Stimulated activated CD8-positive, alpha-beta memory T cell treated with anti-CD3 and anti-CD28 coated beads, Interleukin-12 subunit alpha, Interleukin-12 subunit beta, amount 100 ng/mL, for 1 hour (primary cell): ENCODE measurements around the gene HDGFL2.

Experiments used
- DNase-seq: peaks from one replicate; pipeline ENCODE4 v3.0.0-alpha.2; 2020; ENCODE audit warnings: low read depth

Gene HDGFL2

GRCh38 chr19:4445963-4446703, 26.0 kb upstream of the HDGFL2 start:
- no peak for DNase-seq

- no peak for DNase-seq
Measured at GRCh38 chr19:4446704-4447200, 25.3 kb upstream of the HDGFL2 start.

- no peak for DNase-seq
Measured at GRCh38 chr19:4447327-4448146, 24.6 kb upstream of the HDGFL2 start.

DNA sequence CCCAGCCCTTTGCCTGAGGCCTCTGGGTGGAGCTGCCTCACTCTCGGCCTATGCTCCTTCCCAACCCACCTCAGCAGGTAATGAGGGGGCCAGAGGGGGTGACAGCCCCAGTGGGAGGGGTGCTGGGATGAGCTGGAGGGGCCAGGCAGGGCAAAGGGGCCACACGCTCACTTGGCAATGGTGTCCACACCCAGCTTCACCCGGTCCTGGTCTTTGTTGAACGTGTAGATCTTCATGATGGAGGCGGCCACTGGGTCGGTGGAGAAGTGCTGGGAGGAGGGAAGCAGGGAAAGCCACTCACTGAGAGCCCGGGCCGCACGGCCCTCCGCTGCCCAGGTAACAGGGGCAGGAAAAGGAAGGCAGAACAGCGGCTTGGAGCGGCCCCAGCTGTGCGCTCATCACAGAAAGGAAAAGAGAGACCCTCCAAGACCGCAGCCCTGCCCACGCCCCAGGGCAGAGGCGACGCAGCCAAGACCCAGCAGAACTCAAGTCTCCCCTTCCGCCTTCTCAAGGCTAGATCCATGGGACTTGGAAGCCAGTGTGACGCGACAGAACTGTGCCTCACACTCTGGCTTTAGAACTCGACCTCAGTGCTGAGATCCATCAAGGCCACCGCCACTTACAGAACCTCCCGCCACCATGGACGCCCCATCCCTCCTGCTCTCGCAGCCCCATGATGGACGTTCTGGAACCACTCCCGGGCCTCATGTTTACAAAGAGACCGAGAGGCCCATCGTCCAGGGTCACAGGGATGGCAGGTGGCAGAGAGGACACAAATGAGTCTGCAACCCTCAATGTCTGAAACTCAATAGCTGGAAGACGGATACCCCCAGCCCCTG, 23.7 kb upstream of the HDGFL2 start:
- DNase-seq, result no peak

DNA sequence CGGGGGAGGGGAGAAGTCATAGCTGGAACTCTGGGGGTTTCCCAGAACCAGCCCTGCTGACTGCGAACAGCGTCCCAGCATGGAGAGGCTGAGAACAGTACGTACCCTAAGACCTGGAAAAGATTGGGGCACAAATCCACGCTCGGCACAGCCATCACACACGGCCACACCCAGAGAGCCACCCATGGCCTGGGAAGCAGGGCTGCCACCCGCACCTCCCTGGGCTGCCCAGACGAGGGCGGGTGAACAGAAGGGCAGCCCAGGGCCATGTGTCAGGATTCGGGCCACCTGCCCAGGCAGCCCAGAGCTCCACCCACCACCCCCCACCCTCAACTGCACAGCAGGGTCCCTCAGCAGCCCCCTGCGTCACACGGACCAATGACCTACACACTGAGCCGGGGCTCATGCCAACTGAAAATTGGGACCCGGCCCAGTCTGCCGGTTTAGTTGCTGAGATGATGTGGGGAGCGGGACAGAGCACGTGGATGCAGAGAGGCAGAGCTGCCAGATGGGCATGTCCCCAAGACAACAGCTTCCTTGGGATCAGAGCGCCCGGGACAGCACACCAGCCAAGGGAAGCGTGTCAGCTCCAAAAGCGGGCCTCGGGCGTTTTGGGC, 23.0 kb upstream of the HDGFL2 start:
- DNase-seq, result no peak

DNA sequence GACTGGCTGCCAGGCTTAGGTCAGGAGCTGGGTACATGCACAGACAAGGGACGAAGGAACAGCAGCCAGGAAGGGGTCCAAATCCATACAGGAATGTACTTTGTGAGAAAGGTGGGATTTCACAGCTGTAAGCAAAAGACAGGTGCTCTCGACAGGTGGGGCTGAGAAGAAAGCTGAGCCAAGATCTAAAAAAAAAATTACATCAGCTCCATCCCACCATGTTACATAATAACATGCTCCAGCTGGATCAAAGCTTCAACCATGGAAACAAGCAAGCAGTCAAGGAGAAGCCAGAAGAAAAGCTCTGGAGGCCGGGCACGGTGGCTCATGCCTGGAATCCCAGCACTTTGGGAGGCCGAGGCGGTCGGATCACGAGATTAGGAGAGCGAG, 22.5 kb upstream of the HDGFL2 start:
- no peak for DNase-seq

GRCh38 chr19:4452230-4452990, 19.7 kb upstream of the HDGFL2 start:
- DNase-seq, result no peak

DNA sequence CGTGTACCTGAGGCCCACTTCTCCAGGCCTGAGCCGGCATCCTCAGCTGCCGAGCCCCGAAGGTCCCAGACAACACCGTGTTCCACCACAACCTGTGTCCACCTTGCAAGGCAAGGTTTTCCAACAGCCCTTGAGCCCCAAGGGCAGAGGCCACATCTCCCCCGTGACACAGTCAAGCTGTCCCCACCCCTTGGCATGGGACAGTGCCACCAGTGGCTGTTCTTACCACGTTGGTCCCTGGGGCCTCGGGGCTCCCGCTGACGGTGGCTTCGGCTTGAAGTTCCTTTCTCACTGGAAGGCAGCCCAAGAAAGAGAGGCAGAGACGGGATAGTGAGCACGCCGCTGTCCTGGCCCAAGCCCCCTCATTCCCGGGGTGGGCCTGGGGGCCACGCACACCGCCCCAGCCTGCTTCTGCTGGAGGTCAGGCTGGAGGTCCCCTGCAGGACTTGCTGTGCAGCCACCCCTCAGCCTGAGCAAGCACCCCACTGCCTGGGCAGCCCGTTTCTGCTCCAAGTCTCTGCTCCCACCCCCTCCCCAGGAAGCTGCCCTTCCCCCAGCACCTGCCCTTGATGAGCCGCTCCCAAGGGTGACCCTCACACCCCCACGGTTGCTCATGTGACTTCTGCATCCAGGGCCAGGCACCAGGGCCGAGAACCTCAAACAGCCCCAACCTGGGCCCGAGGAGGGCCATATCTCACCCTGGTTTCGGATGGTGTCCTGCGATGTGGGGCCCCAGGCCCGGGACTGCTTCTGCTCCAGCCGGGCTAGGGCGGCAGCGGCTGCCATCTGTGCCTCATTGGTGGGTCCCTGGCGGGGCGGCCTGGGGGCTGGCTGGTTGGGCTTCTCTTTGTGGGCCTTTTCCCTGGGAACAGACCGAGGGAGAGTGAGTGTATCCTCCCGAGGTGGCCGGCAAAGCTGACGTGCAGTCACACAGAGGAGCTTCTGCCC, 18.6 kb upstream of the HDGFL2 start:
- DNase-seq, result no peak

- no peak for DNase-seq
Measured at GRCh38 chr19:4454747-4455718, 17.1 kb upstream of the HDGFL2 start.

- DNase-seq, result no peak
Measured at GRCh38 chr19:4455719-4456475, 16.2 kb upstream of the HDGFL2 start.

DNA sequence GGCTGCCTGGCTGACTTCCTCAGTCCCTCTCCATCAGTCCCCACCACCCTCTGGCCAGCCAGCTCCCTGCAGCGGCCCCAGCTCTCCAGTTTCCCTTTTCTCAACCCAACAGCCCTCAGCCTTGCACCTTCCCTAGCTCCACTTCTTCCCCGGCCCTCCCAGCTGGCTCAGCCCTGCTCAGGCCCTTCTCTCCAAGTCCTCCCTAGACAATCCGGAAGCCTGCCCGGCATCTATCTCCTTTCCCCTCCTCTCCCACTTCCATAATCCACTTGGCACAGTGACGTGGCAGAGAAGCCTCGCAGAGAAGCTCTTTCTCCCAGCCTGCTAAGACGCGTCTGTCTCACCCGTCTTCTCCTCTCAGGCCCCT, 15.6 kb upstream of the HDGFL2 start:
- no peak for DNase-seq

DNA sequence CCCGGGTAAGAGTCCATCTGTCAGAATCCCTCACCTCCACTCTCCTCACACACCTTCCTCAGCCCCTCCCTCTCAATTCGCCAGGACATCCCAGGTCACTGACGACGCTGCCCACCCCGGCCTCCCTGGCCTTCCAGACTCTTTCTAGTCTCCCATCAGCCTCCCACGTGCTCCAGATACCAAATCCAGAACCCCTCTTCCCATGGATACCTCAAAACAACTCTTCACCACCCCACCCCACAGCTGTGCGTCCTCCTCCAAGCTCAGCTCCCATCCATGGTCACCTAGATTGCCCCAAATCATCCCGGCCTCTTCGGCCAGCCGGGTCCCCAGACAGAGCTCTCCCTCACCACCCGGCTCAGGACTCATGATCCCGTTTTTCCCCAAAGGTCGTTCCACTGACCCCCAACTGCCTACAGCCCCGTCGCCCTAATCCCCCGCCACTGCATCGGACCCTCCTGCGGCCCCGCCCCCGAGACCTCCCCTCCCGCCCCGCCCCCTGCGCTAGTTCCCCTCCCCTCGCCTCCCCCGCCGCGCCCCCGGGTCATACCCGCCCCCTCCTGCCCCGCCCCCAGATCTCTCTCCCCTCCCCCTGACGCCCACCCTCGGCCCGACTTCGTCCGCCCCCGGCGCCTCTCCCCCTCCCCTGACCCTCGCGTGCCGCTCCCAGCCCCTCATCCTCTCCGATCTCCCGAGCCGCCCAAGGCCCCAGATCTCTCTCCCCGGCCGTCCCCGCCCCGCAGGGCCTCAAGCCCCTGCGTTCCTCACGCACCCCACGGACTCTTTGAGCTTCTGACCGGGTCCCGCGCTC, 15.0 kb upstream of the HDGFL2 start:
- DNase-seq, result peak; percentile 27

- DNase-seq, result peak; percentile 95
Measured at GRCh38 chr19:4457654-4458395, 14.3 kb upstream of the HDGFL2 start, which contains the start of gene UBXN6. Gene UBXN6 (minus strand): TSS chr19:4457794. CDS start chr19:4457697, 97 bp downstream.

DNA sequence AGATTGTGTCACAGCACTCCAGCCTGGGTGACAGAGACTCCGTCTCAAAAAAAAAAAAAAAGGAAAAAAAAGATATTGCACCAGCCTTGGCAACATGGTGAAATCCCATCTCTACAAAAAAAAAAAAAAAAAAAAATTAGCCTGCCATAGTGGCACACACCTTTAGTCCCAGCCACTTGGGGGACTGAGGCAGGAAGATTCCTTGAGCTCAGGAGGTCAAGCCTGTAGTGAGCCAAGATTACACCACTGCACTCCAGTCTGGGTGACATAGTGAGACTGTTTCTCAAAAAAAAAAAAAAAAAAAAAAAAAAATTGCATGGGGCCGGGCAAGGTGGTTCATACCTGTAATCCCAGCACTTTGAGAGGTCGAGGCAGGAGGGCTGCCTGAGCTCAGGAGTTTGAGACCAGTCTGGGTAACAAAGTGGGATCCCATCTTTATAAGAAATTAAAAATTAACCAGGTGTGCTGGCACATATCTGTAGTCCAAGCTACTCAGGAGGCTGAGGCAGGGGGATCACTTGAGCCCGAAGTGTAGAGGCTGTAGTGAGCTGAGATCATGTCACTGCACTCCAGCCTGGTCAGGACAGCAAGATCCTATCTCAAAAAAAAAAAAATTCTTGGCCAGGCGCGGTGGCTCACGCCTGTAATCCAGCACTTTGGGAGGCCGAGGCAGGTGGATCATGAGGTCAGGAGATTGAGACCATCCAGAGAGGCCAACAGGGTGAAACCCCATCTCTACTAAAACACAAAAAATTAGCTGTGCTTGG, 7.1 kb upstream of the HDGFL2 start:
- no peak for DNase-seq

DNA sequence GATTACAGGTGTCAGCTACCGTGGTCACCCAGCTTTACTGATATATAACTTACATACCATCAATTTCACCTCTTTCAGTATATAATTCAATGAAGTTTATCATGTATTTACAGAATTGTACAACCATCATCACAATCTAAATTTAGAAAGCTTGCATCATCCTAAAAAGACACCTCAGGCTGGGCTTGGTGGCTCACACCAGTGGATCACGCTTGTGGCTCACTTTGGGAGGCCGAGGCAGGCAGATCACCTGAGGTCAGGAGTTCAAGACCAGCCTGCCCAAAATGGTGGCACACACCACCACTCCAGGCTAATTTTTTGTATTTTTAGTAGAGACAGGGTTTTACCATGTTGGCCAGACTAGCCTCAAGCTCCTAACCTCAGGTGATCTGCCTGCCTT, 4.3 kb upstream of the HDGFL2 start:
- no peak for DNase-seq
